Measurements from ENCODE around the gene WDR87. TPM values are rescaled to one million over a fixed set of nuclear protein-coding genes. Genes with fewer than 3 reads are reported as not detected.

The WDR87 gene
- total and polyA plus RNA-seq, 10 of the 15 experiments (the other 5 are each of a cell fraction or from before 2014, with no cell fraction given) = not detected

DNA sequence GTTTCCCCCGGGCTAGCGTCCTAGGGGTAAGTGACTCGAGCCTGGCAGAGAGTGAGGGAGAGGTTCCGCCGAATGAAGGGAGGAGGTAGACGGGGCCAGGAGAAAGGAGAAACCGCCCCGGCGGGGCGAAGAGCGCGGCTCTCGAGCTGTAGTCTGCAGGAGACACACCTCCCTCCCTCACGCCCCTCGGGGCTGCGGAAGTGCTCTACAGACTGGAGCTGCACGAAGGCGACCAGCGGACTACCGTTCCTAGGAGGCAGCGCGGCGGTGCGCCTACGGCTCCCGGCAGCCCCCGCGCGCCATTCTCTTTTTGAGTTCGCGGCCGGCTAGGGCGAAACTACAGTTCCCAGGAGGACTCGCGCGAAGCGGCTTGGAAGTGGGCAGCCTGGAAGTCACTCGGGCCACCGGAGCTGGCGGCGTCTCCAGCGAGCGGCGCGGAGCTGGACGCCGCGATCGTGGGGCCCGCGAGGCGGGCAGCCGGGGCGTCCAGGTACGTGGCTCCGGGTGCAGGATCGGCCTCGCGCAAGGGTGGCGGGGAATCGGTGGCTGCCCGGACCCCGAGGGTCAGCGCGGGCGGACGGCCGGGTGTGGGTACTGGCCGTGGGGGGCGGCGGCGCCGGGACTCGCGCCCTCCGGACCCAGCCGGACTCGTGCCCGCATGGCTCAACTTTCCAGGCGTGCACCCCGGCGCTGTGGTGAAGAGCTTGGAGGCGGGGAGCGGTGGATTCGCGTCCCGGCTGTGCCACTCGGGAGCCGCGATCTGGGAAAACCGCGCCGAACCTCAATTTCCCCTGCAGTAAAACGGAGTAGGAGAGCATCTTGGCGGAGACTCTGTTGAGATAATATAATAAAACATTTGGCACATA, 708 bp upstream of the WDR87 start, which contains the start of gene SIPA1L3:
Gene SIPA1L3 (plus strand): TSS at position 340 of the 866 bp plus-strand sequence. CDS start 174,358 bp downstream, outside the sequence.
- in situ Hi-C loops (cut with MboI) (no loop called here), intact Hi-C loops (cut with micrococcal nuclease; ENCODE audit: unreplicated experiment) (loop anchor here (1.0 to 5.0 kb wide), 3 partner anchors 100 to 190 kb away; no protein-coding TSS in a partner anchor)
- Histone ChIP-seq H4K20me1 (ENCODE audit: control insufficient read depth, insufficient read depth) (no peaks in the 10 kb centered on the region), H3K79me2 (ENCODE audit: control insufficient read depth, insufficient read depth, low read length) (peaks cover 51% of the 10 kb centered on the region), H3K9ac (ENCODE audit: control insufficient read depth, insufficient read depth, low read length) (peak within 1 kb of the TSS; percentile 88), H2AFZ (ENCODE audit: control insufficient read depth, low read depth, low read length) (peak within 1 kb of the TSS; percentile 95), H3K4me1 (ENCODE audit: control insufficient read depth, insufficient read depth, low read length) (peaks cover 25% of the 10 kb centered on the region), H3K27me3 (replicated peaks in 1 of 2; ENCODE audit: control insufficient read depth in 2 of 2, insufficient read depth in 2 of 2, low read length in 1 of 2) (no peaks in the 10 kb centered on the region), H3K27ac (ENCODE audit: control insufficient read depth, insufficient read depth) (peak within 1 kb of the TSS; percentile 64), H3K4me2 (ENCODE audit: control insufficient read depth, insufficient read depth) (peak within 1 kb of the TSS; percentile 97), H3K36me3 (ENCODE audit: control insufficient read depth in 2 of 2, insufficient read depth in 2 of 2, low read length in 1 of 2) (peaks cover 0 to 4% of the 10 kb centered on the region in 2 experiments; a peak in 1 of 4 replicates), H3K4me3 (peak within 1 kb of the TSS; percentile 98), H3K9me3 (replicated peaks; ENCODE audit: control insufficient read depth, insufficient read depth, low read length) (no peaks in the 10 kb centered on the region)
- WGBS (ENCODE audit: insufficient coverage, insufficient replicate concordance, low lambda C conversion rate, missing lambda C conversion rate) = under 1% methylated on average over 91 of the region's 95 CpGs
- ChIA-PET SMC1A (ENCODE audit: uncharacterized antibody, unreplicated experiment) (interaction anchor here (0.9 to 8.8 kb wide), 30 partner anchors 11 to 941 kb away, joined by 3 to 119 read pairs (median 6); partner anchors contain the start of gene CATSPERG), POLR2A (interaction anchor here (0.7 to 4.7 kb wide), 17 partner anchors 8 to 141 kb away, joined by 3 to 34 read pairs (median 4); no protein-coding TSS in a partner anchor), CTCF (interaction anchor here (0.7 to 11.9 kb wide), 18 partner anchors 17 to 496 kb away, joined by 3 to 183 read pairs (median 4); partner anchors contain the start of genes CATSPERG and FAM98C), RAD21 (ENCODE audit: unreplicated experiment) (interaction anchor here (0.7 to 9.9 kb wide), 31 partner anchors 8 to 496 kb away, joined by 3 to 98 read pairs (median 6); partner anchors contain the start of genes CATSPERG, FAM98C and PSMD8)
- FAIRE-seq = no peak
- ATAC-seq = peak; percentile 92
- DNase-seq (ENCODE audit: low read depth, low spot score) = peak; percentile 83
- BruUV-seq (replicated peaks) = no TSS peak
- TF ChIP-seq LARP7 (IDR thresholded peaks at IDR 0.05) (peak; percentile 91), ETV6 (conservative IDR thresholded peaks at IDR 0.05 in 1 of 2, IDR thresholded peaks at IDR 0.05 in 1 of 2; ENCODE audit: borderline replicate concordance in 1 of 2, low read depth in 1 of 2) (no peak; a peak in 1 of 4 replicates), SMARCA5 (IDR thresholded peaks at IDR 0.05) (no peak; the same call in 1 of the 2 replicates), CHD4 (IDR thresholded peaks at IDR 0.05) (no peak), CBX5 (IDR thresholded peaks at IDR 0.05; ENCODE audit: low read depth) (no peak), POLR2A (IDR thresholded peaks at IDR 0.05; ENCODE audit: low read depth, low read length) (peak; percentile 79), CTCF (IDR thresholded peaks at IDR 0.05 in 2 of 3, conservative IDR thresholded peaks at IDR 0.05 in 1 of 3; ENCODE audit: control insufficient read depth in 2 of 3, extremely low read depth in 1 of 3, insufficient read depth in 1 of 3, low read depth in 3 of 3, low read length in 3 of 3) (no peak), IKZF2 (IDR thresholded peaks at IDR 0.05) (peak in 1 of 2 experiments; percentile 34; a peak in 1 of 4 replicates), EZH2 (IDR thresholded peaks at IDR 0.05; ENCODE audit: borderline replicate concordance, control insufficient read depth, low read depth, low read length) (no peak), NR2F1 (conservative IDR thresholded peaks at IDR 0.05) (peak; percentile 80; the same call in 1 of the 2 replicates), ZNF622 (IDR thresholded peaks at IDR 0.05) (no peak), SRF (IDR thresholded peaks at IDR 0.05; ENCODE audit: low read depth in 2 of 2, low read length in 2 of 2) (no peak), CHD2 (IDR thresholded peaks at IDR 0.05; ENCODE audit: borderline replicate concordance, low read depth, low read length) (peak; percentile 68), ESRRA (IDR thresholded peaks at IDR 0.05; ENCODE audit: low read length) (no peak), NKRF (conservative IDR thresholded peaks at IDR 0.05) (peak; percentile 75), TARDBP (IDR thresholded peaks at IDR 0.05; ENCODE audit: borderline replicate concordance) (peak; percentile 70; the same call in 1 of the 2 replicates), YY1 (IDR thresholded peaks at IDR 0.05; ENCODE audit: low read depth, low read length) (peak; percentile 92)
- TF ChIP-seq, protein P1, sequence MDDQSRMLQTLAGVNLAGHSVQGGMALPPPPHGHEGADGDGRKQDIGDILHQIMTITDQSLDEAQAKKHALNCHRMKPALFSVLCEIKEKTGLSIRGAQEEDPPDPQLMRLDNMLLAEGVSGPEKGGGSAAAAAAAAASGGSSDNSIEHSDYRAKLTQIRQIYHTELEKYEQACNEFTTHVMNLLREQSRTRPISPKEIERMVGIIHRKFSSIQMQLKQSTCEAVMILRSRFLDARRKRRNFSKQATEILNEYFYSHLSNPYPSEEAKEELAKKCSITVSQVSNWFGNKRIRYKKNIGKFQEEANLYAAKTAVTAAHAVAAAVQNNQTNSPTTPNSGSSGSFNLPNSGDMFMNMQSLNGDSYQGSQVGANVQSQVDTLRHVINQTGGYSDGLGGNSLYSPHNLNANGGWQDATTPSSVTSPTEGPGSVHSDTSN (IDR thresholded peaks at IDR 0.05; ENCODE audit: insufficient replicate concordance, low read depth, low read length) = no peak
